GM12801 (cell line): ENCODE results near the gene HLA-B.

Source experiments
- CTCF ChIP-seq: IDR thresholded peaks from one replicate; pipeline ENCODE4 v1.5.1; 2011; ENCODE audit warnings: control low read depth; ENCODE audit not compliant: insufficient read length; ENCODE audit errors: extremely low read depth

Gene HLA-B

GRCh38 chr6:31356946-31357466 lies at the start of gene HLA-B:
Gene HLA-B (minus strand): TSS chr6:31357179. CDS start chr6:31357158, 21 bp downstream.
- no peak for TF ChIP-seq CTCF

GRCh38 chr6:31405996-31406395 lies 49.0 kb upstream of the HLA-B start:
- TF ChIP-seq CTCF, result no peak

GRCh38 chr6:31403283-31404060 lies 46.5 kb upstream of the HLA-B start, which contains the start of gene MICA:
Gene MICA (plus strand): TSS chr6:31403595. CDS start chr6:31403633, 38 bp downstream.
- TF ChIP-seq CTCF, result no peak

GRCh38 chr6:31402324-31403282 lies 45.6 kb upstream of the HLA-B start:
- TF ChIP-seq CTCF, result no peak

GRCh38 chr6:31401403-31401802 lies 44.4 kb upstream of the HLA-B start:
- no peak for TF ChIP-seq CTCF

GRCh38 chr6:31400467-31401289 lies 43.7 kb upstream of the HLA-B start:
- TF ChIP-seq CTCF, result no peak
